ENCODE measurements around the gene CUL7. TPM values are rescaled to one million over a fixed set of nuclear protein-coding genes. Genes with fewer than 3 reads are reported as not detected.

CUL7 gene
- total RNA-seq, 1 experiment from 2014 or later, result 23.5 TPM

DNA sequence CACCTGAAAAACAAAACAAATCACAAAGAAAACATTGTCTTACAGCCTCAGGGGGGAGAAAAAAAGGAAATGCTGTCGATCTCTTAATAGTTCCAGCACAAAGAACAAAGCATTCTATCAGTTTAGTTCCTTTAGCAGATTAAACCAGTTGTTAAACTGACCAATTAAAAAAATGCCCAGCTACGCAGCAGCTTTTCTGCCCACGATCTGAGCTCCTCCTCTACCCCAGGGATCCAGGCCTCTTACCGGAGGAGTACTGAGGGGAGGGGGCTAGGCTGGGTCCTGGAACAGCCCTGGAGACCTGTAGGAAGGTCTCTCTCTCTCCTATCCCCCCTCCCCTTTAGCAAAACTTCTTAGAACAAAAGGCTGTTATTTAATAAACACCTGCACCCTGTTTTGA is 35.8 kb upstream of the CUL7 start:
- Histone ChIP-seq H2BK120ac (ENCODE audit: low read depth, low read length, poor library complexity, severe bottlenecking) (no peak overlapping the region), H3K79me1 (ENCODE audit: insufficient read depth, low read depth, low read length, poor library complexity, severe bottlenecking) (no peaks in the 10 kb centered on the region), H3K9me3 (ENCODE audit: control insufficient read depth, low read depth, low read length) (no peaks in the 10 kb centered on the region), H2BK15ac (ENCODE audit: low read depth, low read length) (no peak overlapping the region), H3K4me2 (ENCODE audit: insufficient read depth, insufficient read length, low read length) (peak overlapping the region; percentile 32), H3K4me1 (ENCODE audit: insufficient read depth, low read length) (peaks cover 26% of the 10 kb centered on the region), H2AFZ (ENCODE audit: low read length) (no peak overlapping the region), H2BK5ac (ENCODE audit: insufficient read length, low read length) (no peak overlapping the region), H4K5ac (ENCODE audit: insufficient read length, low read depth, low read length) (no peak overlapping the region), H3K18ac (ENCODE audit: insufficient read length, low read depth, low read length) (no peak overlapping the region), H2BK20ac (ENCODE audit: low read depth, low read length, poor library complexity, severe bottlenecking) (no peak overlapping the region), H3K23ac (ENCODE audit: insufficient read length, low read depth, low read length) (no peak overlapping the region), H3K23me2 (ENCODE audit: insufficient read length, low read depth, low read length, poor library complexity, severe bottlenecking) (peaks cover 3% of the 10 kb centered on the region), H3K27me3 (ENCODE audit: insufficient read depth, low read length) (no peaks in the 10 kb centered on the region), H3K79me2 (ENCODE audit: insufficient read depth, low read length) (peaks cover 26% of the 10 kb centered on the region; the same call in 1 of the 2 replicates), H4K91ac (ENCODE audit: insufficient read length, low read depth, low read length) (no peak overlapping the region), H3K9ac (ENCODE audit: extremely low read depth, insufficient read length, low read length) (no peak overlapping the region), H3K4ac (ENCODE audit: low read depth, low read length) (no peak overlapping the region), H2BK12ac (ENCODE audit: insufficient read length, low read depth, low read length) (no peak overlapping the region), H4K8ac (replicated peaks; ENCODE audit: insufficient read length, low read depth, low read length) (no peak overlapping the region), H3K56ac (ENCODE audit: insufficient read length, low read depth, low read length) (no peak overlapping the region), H4K20me1 (ENCODE audit: control insufficient read depth, insufficient read depth, insufficient read length) (no peaks in the 10 kb centered on the region), H2AK5ac (ENCODE audit: insufficient read length, low read length) (no peak overlapping the region), H3K14ac (ENCODE audit: insufficient read depth, low read length) (no peak overlapping the region), H3K27ac (ENCODE audit: insufficient read length, low read depth, low read length) (peak overlapping the region; percentile 11), H3T11ph (ENCODE audit: low read length) (no peak overlapping the region)
- peaks cover 66 to 71% of the 10 kb centered on the region in 2 experiments for H3K4me1 Mint-ChIP-seq
- peak overlapping the region; percentile 87 to 99 (median 97) for H3K27ac Mint-ChIP-seq
- no peaks in the 10 kb centered on the region for H3K27me3 Mint-ChIP-seq (ENCODE audit: low read depth)
- no peak for DNase-seq
- no CpG with 5 or more reads among the region's 4 CpGs for WGBS (ENCODE audit: extremely low coverage, insufficient read length, low lambda C conversion rate)
- TF ChIP-seq, protein P1, sequence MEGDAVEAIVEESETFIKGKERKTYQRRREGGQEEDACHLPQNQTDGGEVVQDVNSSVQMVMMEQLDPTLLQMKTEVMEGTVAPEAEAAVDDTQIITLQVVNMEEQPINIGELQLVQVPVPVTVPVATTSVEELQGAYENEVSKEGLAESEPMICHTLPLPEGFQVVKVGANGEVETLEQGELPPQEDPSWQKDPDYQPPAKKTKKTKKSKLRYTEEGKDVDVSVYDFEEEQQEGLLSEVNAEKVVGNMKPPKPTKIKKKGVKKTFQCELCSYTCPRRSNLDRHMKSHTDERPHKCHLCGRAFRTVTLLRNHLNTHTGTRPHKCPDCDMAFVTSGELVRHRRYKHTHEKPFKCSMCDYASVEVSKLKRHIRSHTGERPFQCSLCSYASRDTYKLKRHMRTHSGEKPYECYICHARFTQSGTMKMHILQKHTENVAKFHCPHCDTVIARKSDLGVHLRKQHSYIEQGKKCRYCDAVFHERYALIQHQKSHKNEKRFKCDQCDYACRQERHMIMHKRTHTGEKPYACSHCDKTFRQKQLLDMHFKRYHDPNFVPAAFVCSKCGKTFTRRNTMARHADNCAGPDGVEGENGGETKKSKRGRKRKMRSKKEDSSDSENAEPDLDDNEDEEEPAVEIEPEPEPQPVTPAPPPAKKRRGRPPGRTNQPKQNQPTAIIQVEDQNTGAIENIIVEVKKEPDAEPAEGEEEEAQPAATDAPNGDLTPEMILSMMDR (conservative IDR thresholded peaks at IDR 0.05), result no peak
- peak overlapping the region; percentile 46 to 75 for H3K4me3 Mint-ChIP-seq
- H3K36me3 Mint-ChIP-seq (ENCODE audit: insufficient read depth in 1 of 3, low read depth in 3 of 3), result peaks cover 0 to 2% (median 0%) of the 10 kb centered on the region in 3 experiments; a peak in 1 of 7 replicates
- H3K9me3 Mint-ChIP-seq, result no peaks in the 10 kb centered on the region

All from H9 (cell line).